K562 (cell line): ENCODE data around the gene SND1. TPM values are rescaled to one million over a fixed set of nuclear protein-coding genes. Genes with fewer than 3 reads are reported as not detected.

Experiments
- CBX2 ChIP-seq: fragments of 200-600 bp; sonication (generic); IDR thresholded peaks from one replicate; pipeline ENCODE4 v1.6.1; 2012; ENCODE audit warnings: mild to moderate bottlenecking, low read length, inconsistent platforms; ENCODE audit not compliant: insufficient read depth, poor library complexity, severe bottlenecking
- CXXC5 ChIP-seq: fragments of 250-450 bp; sonication (Bioruptor Pico); IDR thresholded peaks from 2 replicates; pipeline ENCODE4 v1.8.0; 2022; ENCODE audit warnings: inconsistent platforms, mild to moderate bottlenecking, moderate library complexity
- ESRRA ChIP-seq: fragments of 450-650 bp; IDR thresholded peaks from 2 replicates; pipeline ENCODE4 v1.6.1; 2014; ENCODE audit warnings: low read depth, mild to moderate bottlenecking, moderate library complexity, borderline replicate concordance
- EZH2 ChIP-seq: IDR thresholded peaks from 2 replicates; pipeline ENCODE4 v1.6.1; 2012; ENCODE audit warnings: low read depth, mild to moderate bottlenecking, inconsistent platforms, low read length, borderline replicate concordance
- FIP1L1 ChIP-seq: fragments of 200-400 bp; formaldehyde crosslinking; IDR thresholded peaks from 2 replicates; pipeline ENCODE4 v1.6.1; 2018; ENCODE audit warnings: mild to moderate bottlenecking, low read depth, low read length; ENCODE audit not compliant: poor library complexity, severe bottlenecking
- GATAD2A ChIP-seq: fragments of 450-650 bp; IDR thresholded peaks from 2 replicates; pipeline ENCODE4 v1.6.1; 2017
- HNRNPH1 ChIP-seq: fragments of 200-400 bp; formaldehyde crosslinking; optimal IDR thresholded peaks from 2 replicates; pipeline ENCODE3; 2017; ENCODE audit warnings: low read depth, mild to moderate bottlenecking, low read length, moderate library complexity
- HSF4 ChIP-seq: fragments of 250-450 bp; sonication (Bioruptor Pico); IDR thresholded peaks from 2 replicates; pipeline ENCODE4 v2.1.2; 2022; ENCODE audit warnings: mild to moderate bottlenecking, moderate library complexity, borderline replicate concordance
- JUN ChIP-seq, 2 experiments: sonication (generic) in 1 of 2; formaldehyde crosslinking in 1 of 2; IDR thresholded peaks; 2 replicates each; pipeline versions ENCODE4 v1.6.1 to v1.8.0; 2012 to 2022; ENCODE audit warnings: borderline replicate concordance in 2 of 2, mild to moderate bottlenecking in 2 of 2, improper control_type of control experiment in 1 of 2, low read depth in 1 of 2, low read length in 1 of 2, missing genetic modification reagents in 1 of 2
- KDM4B ChIP-seq, 2 experiments: fragments of 450-650 bp in 1 of 2; sonication (generic) in 1 of 2; IDR thresholded peaks; 2 replicates each; pipeline ENCODE4 v1.6.1; 2016 to 2017; ENCODE audit warnings: borderline replicate concordance in 2 of 2, antibody characterized with exemption in 1 of 2, low read depth in 1 of 2, mild to moderate bottlenecking in 1 of 2
- MTA1 ChIP-seq: fragments of 450-650 bp; IDR thresholded peaks from 2 replicates; pipeline ENCODE4 v1.6.1; 2017; ENCODE audit warnings: borderline replicate concordance
- NEUROD1 ChIP-seq: fragments of 150-350 bp; IDR thresholded peaks from 2 replicates; pipeline ENCODE4 v1.6.1; 2014; ENCODE audit warnings: borderline replicate concordance, low read length, low read depth; ENCODE audit not compliant: partially characterized antibody
- NUFIP1 ChIP-seq: fragments of 450-650 bp; IDR thresholded peaks from 2 replicates; pipeline ENCODE4 v1.6.1; 2018; ENCODE audit not compliant: partially characterized antibody
- PHF8 ChIP-seq: fragments of 200-600 bp; sonication (generic); IDR thresholded peaks from 2 replicates; pipeline ENCODE4 v1.6.1; 2012; ENCODE audit warnings: mixed run types, mild to moderate bottlenecking, inconsistent platforms, low read length, moderate library complexity, borderline replicate concordance
- POLR3G ChIP-seq: IDR thresholded peaks from 2 replicates; pipeline ENCODE4 v1.6.1; 2011; ENCODE audit not compliant: insufficient read length, insufficient replicate concordance; ENCODE audit errors: extremely low read depth
- PYGO2 ChIP-seq: fragments of 450-650 bp; IDR thresholded peaks from 2 replicates; pipeline ENCODE4 v1.6.1; 2016; ENCODE audit warnings: mild to moderate bottlenecking, missing genetic modification characterization, moderate library complexity, missing compliant biosample characterization
- SETDB1 ChIP-seq: IDR thresholded peaks from one replicate; pipeline ENCODE4 v1.6.1; 2012; ENCODE audit warnings: low read length, control low read depth, inconsistent platforms
- SLC30A9 ChIP-seq: fragments of 250-450 bp; sonication (Bioruptor Pico); IDR thresholded peaks from 2 replicates; pipeline ENCODE4 v1.8.0; 2022; ENCODE audit warnings: mild to moderate bottlenecking, moderate library complexity
- SMARCC2 ChIP-seq: fragments of 450-650 bp; IDR thresholded peaks from 2 replicates; pipeline ENCODE4 v1.6.1; 2017; ENCODE audit warnings: antibody characterized with exemption, moderate library complexity, mild to moderate bottlenecking, low read depth
- SNAPC5 ChIP-seq: fragments of 250-450 bp; sonication (Bioruptor Pico); IDR thresholded peaks from 2 replicates; pipeline ENCODE4 v1.8.0; 2021; ENCODE audit warnings: moderate library complexity, mild to moderate bottlenecking, inconsistent platforms
- SP1 ChIP-seq: sonication (generic); formaldehyde crosslinking; IDR thresholded peaks from 2 replicates; pipeline ENCODE4 v1.8.1; 2022; ENCODE audit warnings: mild to moderate bottlenecking, missing genetic modification reagents
- SRF ChIP-seq, 2 experiments: fragments of 250-450, 450-650 bp in 1 of 2; sonication (Bioruptor Pico) in 1 of 2; sonication (generic) in 1 of 2; formaldehyde crosslinking; IDR thresholded peaks; 2 replicates each; pipeline versions ENCODE4 v1.5.0 to v1.5.1; 2020 to 2022; ENCODE audit warnings: mild to moderate bottlenecking in 1 of 2, missing genetic modification reagents in 1 of 2
- ZNF133 ChIP-seq: fragments of 250-450 bp; sonication (Bioruptor Pico); IDR thresholded peaks from 2 replicates; pipeline ENCODE4 v1.4.0; 2020; ENCODE audit warnings: mild to moderate bottlenecking
- ZNF431 ChIP-seq: sonication (generic); formaldehyde crosslinking; IDR thresholded peaks from 2 replicates; pipeline ENCODE4 v1.8.0; 2022; ENCODE audit warnings: mild to moderate bottlenecking, missing genetic modification reagents
- ZNF507 ChIP-seq: conservative IDR thresholded peaks from 2 replicates; pipeline ENCODE4 v1.6.1; 2017; ENCODE audit warnings: missing genetic modification characterization, missing compliant biosample characterization
- ZNF668 ChIP-seq: fragments of 250-450 bp; sonication (Bioruptor Pico); IDR thresholded peaks from 2 replicates; pipeline ENCODE4 v1.8.0; 2022; ENCODE audit warnings: mild to moderate bottlenecking, inconsistent platforms
- ZNF696 ChIP-seq: fragments of 250-450 bp; sonication (Bioruptor Pico); conservative IDR thresholded peaks from 2 replicates; pipeline ENCODE4 v1.4.0; 2020; ENCODE audit warnings: mild to moderate bottlenecking, moderate library complexity
- ZNF780A ChIP-seq: fragments of 250-450 bp; sonication (Bioruptor Pico); IDR thresholded peaks from 2 replicates; pipeline ENCODE4 v1.5.0; 2021; ENCODE audit warnings: mild to moderate bottlenecking
- polyA plus RNA-seq, 8 experiments: library from polyadenylated mRNA; depleted of rRNA in 4 of 8; stranded (reverse) in 5 of 8; unstranded in 3 of 8; fragments of >200 nt; fragmentation: Nextera tagmentation in 2 of 8; fragmentation: Illumina TruSeq in 1 of 8; extraction: Ambion mirVana in 2 of 8; extraction: Trizol in 1 of 8; gene quantifications; 2 replicates each; pipeline versions ENCODE4 v1.2.1 to v1.2.3, GENCODE V29; 2011 to 2014; ENCODE audit warnings: inconsistent platforms in 1 of 8, missing spikeins in 1 of 8
- total RNA-seq, 7 experiments: library from RNA; depleted of rRNA in 6 of 7; stranded (reverse); fragments of >200 nt in 6 of 7; fragmentation: Illumina TruSeq in 2 of 7; extraction: Trizol in 2 of 7; gene quantifications; 2 replicates each; pipeline versions ENCODE4 v1.2.1 to v1.2.3, GENCODE V29; 2011 to 2021; ENCODE audit warnings: low replicate concordance in 1 of 7
- TF ChIP-seq, protein P1 (sequence below): fragments of 250-450 bp; sonication (Bioruptor Pico); IDR thresholded peaks from 2 replicates; pipeline ENCODE4 v1.8.0; 2022; ENCODE audit warnings: inconsistent platforms

SND1 gene
- total and polyA plus RNA-seq, 9 of the 15 experiments (the other 6 are each of a cell fraction or from before 2014, with no cell fraction given), result 46.5 to 307 (median 191) TPM

DNA sequence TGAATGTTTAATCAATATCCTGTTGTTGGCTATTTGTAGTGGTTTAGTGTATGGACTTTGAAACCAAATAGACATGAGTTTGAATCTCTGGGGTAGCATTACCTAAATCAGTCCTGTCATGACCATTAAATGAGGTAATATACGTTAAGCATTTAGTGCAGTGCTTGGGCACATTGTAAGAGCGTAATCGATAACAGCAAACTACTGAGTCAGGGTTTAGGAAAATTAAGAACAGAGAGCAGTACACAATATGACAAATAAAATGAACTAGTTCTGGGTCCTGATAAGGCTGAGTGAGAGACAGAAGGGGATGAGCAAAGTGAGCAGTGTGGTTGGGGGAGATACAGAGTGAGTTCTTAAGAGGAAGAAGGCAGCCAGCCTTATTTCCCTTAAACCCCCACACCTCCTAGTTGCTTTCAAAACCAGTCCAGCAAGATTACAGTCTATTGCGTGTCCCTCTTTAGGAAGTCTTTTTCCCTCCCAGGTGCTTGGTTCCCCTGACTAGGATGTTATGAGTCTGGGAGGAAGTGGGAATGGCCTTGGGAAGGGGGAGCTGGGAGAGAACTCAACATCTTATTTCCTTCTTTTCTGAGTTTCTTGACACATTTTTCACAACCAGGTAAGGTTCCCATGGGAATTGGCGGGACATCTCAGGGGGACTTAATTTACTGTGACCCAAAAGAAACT lies 171.0 kb downstream of the SND1 start (continued):
- no peak for TF ChIP-seq ZNF431 (CRISPR knock-in tag)
- TF ChIP-seq SMARCC2, result peak; percentile 71; the same call in 1 of the 2 replicates
- TF ChIP-seq ZNF780A (CRISPR knock-in tag), result no peak
- TF ChIP-seq PYGO2 (tag), result no peak
- TF ChIP-seq ZNF696, result no peak
- peak; percentile 71 for TF ChIP-seq CXXC5 (CRISPR knock-in tag)
- 0 out of 2 replicates have a peak, but pooled peaks have one; percentile 29 for TF ChIP-seq GATAD2A
- peak; percentile 63 for TF ChIP-seq NEUROD1
- no peak for TF ChIP-seq SRF (CRISPR knock-in tag; IDR thresholded peaks at IDR 0.05)
- TF ChIP-seq ESRRA, result peak; percentile 44; the same call in 1 of the 2 replicates
- TF ChIP-seq POLR3G, result no peak
- no peak for TF ChIP-seq NUFIP1
- TF ChIP-seq PHF8, result no peak
- no peak for TF ChIP-seq HNRNPH1
- TF ChIP-seq KDM4B (IDR thresholded peaks at IDR 0.05; ENCODE audit: borderline replicate concordance in 2 of 2, low read depth in 1 of 2), result no peak
- TF ChIP-seq SP1 (CRISPR knock-in tag), result no peak
- TF ChIP-seq ZNF133 (CRISPR knock-in tag), result no peak
- TF ChIP-seq CBX2, result no peak
- peak; percentile 49; the same call in 1 of the 2 replicates for TF ChIP-seq JUN (IDR thresholded peaks at IDR 0.05; ENCODE audit: borderline replicate concordance, low read depth, low read length)
- no peak for TF ChIP-seq JUN (CRISPR knock-in tag; IDR thresholded peaks at IDR 0.05; ENCODE audit: borderline replicate concordance)
- TF ChIP-seq MTA1, result peak; percentile 86
- TF ChIP-seq SLC30A9 (CRISPR knock-in tag), result no peak
- no peak for TF ChIP-seq HSF4 (CRISPR knock-in tag)
- TF ChIP-seq ZNF507 (tag), result no peak
- TF ChIP-seq EZH2, result no peak
- TF ChIP-seq ZNF668 (CRISPR knock-in tag), result no peak
- TF ChIP-seq FIP1L1, result no peak
- no peak for TF ChIP-seq SNAPC5 (CRISPR knock-in tag)
- TF ChIP-seq SETDB1, result no peak
- TF ChIP-seq, protein P1, sequence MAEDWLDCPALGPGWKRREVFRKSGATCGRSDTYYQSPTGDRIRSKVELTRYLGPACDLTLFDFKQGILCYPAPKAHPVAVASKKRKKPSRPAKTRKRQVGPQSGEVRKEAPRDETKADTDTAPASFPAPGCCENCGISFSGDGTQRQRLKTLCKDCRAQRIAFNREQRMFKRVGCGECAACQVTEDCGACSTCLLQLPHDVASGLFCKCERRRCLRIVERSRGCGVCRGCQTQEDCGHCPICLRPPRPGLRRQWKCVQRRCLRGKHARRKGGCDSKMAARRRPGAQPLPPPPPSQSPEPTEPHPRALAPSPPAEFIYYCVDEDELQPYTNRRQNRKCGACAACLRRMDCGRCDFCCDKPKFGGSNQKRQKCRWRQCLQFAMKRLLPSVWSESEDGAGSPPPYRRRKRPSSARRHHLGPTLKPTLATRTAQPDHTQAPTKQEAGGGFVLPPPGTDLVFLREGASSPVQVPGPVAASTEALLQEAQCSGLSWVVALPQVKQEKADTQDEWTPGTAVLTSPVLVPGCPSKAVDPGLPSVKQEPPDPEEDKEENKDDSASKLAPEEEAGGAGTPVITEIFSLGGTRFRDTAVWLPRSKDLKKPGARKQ (CRISPR knock-in tag), result 0 out of 2 replicates have a peak, but pooled peaks have one; percentile 42
